K562 (cell line): ENCODE results near the gene BHLHE40. TPM values are rescaled to one million over a fixed set of nuclear protein-coding genes. Genes with fewer than 3 reads are reported as not detected.
A peak's percentile ranks its signal among the peaks of the same experiment; 100 is the strongest.

ENCODE experiments used
- ARID1B ChIP-seq: fragments of 450-650 bp; IDR thresholded peaks from 2 replicates; pipeline ENCODE4 v1.6.1; 2016; ENCODE audit warnings: antibody characterized with exemption, mild to moderate bottlenecking, inconsistent platforms
- ATF2 ChIP-seq: sonication (generic); formaldehyde crosslinking; IDR thresholded peaks from 2 replicates; pipeline ENCODE4 v1.8.1; 2022; ENCODE audit warnings: missing genetic modification reagents
- BRD4 ChIP-seq: fragments of 200-600 bp; sonication (generic); IDR thresholded peaks from 2 replicates; pipeline ENCODE4 v1.6.1; 2017; ENCODE audit warnings: inconsistent platforms
- BRF2 ChIP-seq: IDR thresholded peaks from 3 replicates; pipeline ENCODE4 v1.6.1; 2011; ENCODE audit warnings: borderline replicate concordance, mild to moderate bottlenecking; ENCODE audit not compliant: insufficient read length, insufficient read depth
- ERF ChIP-seq: fragments of 450-650 bp; formaldehyde crosslinking; IDR thresholded peaks from 2 replicates; pipeline ENCODE4 v1.4.0; 2020; ENCODE audit warnings: mild to moderate bottlenecking, mixed read lengths
- ETV6 ChIP-seq, 3 experiments: fragments of 150-350 bp in 1 of 3; sonication (generic) in 1 of 3; formaldehyde crosslinking in 1 of 3; IDR thresholded peaks; 2 replicates each; pipeline versions ENCODE4 v1.6.1 to v1.8.0; 2014 to 2022; ENCODE audit warnings: borderline replicate concordance in 2 of 3, low read depth in 2 of 3, antibody characterized with exemption in 1 of 3, low read length in 1 of 3, mild to moderate bottlenecking in 1 of 3, missing genetic modification reagents in 1 of 3
- FOXK2 ChIP-seq, 2 experiments: fragments of 450-650 bp; IDR thresholded peaks in 1 of 2; conservative IDR thresholded peaks in 1 of 2; 2 replicates each; pipeline ENCODE4 v1.6.1; 2016; ENCODE audit warnings: low read depth in 2 of 2, mild to moderate bottlenecking in 1 of 2
- GTF2A2 ChIP-seq: IDR thresholded peaks from 2 replicates; pipeline ENCODE4 v1.6.1; 2016; ENCODE audit warnings: mild to moderate bottlenecking, missing genetic modification characterization, missing compliant biosample characterization
- JUN ChIP-seq, 2 experiments: sonication (generic) in 1 of 2; formaldehyde crosslinking in 1 of 2; IDR thresholded peaks; 2 replicates each; pipeline versions ENCODE4 v1.6.1 to v1.8.0; 2012 to 2022; ENCODE audit warnings: borderline replicate concordance in 2 of 2, mild to moderate bottlenecking in 2 of 2, improper control_type of control experiment in 1 of 2, low read depth in 1 of 2, low read length in 1 of 2, missing genetic modification reagents in 1 of 2
- MEF2D ChIP-seq: conservative IDR thresholded peaks from 2 replicates; pipeline ENCODE4 v1.6.1; 2016; ENCODE audit warnings: low read depth, missing genetic modification characterization, missing compliant biosample characterization
- PRMT5 ChIP-seq: sonication (generic); formaldehyde crosslinking; IDR thresholded peaks from 2 replicates; pipeline ENCODE4 v1.5.0; 2020; ENCODE audit warnings: missing genetic modification reagents
- SMAD4 ChIP-seq: fragments of 250-450 bp; sonication (Bioruptor Pico); conservative IDR thresholded peaks from 2 replicates; pipeline ENCODE4 v1.8.0; 2021; ENCODE audit warnings: inconsistent platforms, mild to moderate bottlenecking, moderate library complexity
- SNIP1 ChIP-seq: fragments of 450-650 bp; IDR thresholded peaks from 2 replicates; pipeline ENCODE4 v1.7.1; 2017; ENCODE audit warnings: low read depth, mild to moderate bottlenecking
- STAT5A ChIP-seq: IDR thresholded peaks from 2 replicates; pipeline ENCODE4 v1.6.1; 2012; ENCODE audit warnings: low read length, inconsistent platforms, borderline replicate concordance
- TSHZ1 ChIP-seq: fragments of 250-450 bp; sonication (Bioruptor Pico); IDR thresholded peaks from 2 replicates; pipeline ENCODE4 v1.4.0; 2020; ENCODE audit warnings: mild to moderate bottlenecking, moderate library complexity
- ZBTB2 ChIP-seq: fragments of 450-650 bp; IDR thresholded peaks from 2 replicates; pipeline ENCODE4 v1.6.1; 2016; ENCODE audit warnings: antibody characterized with exemption
- ZNF589 ChIP-seq: fragments of 200-800 bp; sonication (Bioruptor generic); IDR thresholded peaks from 2 replicates; pipeline ENCODE4 v1.6.1; 2016; ENCODE audit warnings: low read depth, missing genetic modification characterization, missing compliant biosample characterization
- ZSCAN32 ChIP-seq: fragments of 450-650 bp; formaldehyde crosslinking; IDR thresholded peaks from 2 replicates; pipeline ENCODE4 v1.4.0; 2020; ENCODE audit warnings: mild to moderate bottlenecking, moderate library complexity
- polyA plus RNA-seq, 8 experiments: library from polyadenylated mRNA; depleted of rRNA in 4 of 8; stranded (reverse) in 5 of 8; unstranded in 3 of 8; fragments of >200 nt; fragmentation: Nextera tagmentation in 2 of 8; fragmentation: Illumina TruSeq in 1 of 8; extraction: Ambion mirVana in 2 of 8; extraction: Trizol in 1 of 8; gene quantifications; 2 replicates each; pipeline versions ENCODE4 v1.2.1 to v1.2.3, GENCODE V29; 2011 to 2014; ENCODE audit warnings: inconsistent platforms in 1 of 8, missing spikeins in 1 of 8
- total RNA-seq, 7 experiments: library from RNA; depleted of rRNA in 6 of 7; stranded (reverse); fragments of >200 nt in 6 of 7; fragmentation: Illumina TruSeq in 2 of 7; extraction: Trizol in 2 of 7; gene quantifications; 2 replicates each; pipeline versions ENCODE4 v1.2.1 to v1.2.3, GENCODE V29; 2011 to 2021; ENCODE audit warnings: low replicate concordance in 1 of 7
- TF ChIP-seq, protein P1 (sequence below): fragments of 250-450 bp; sonication (Bioruptor Pico); IDR thresholded peaks from 2 replicates; pipeline ENCODE4 v1.5.0; 2021

The BHLHE40 gene
- total and polyA plus RNA-seq, 9 of the 15 experiments (the other 6 are each of a cell fraction or from before 2014, with no cell fraction given), result 12.0 to 83.9 (median 31.4) TPM

GRCh38 chr3:4996771-4997291, 17.6 kb downstream of the BHLHE40 start (continued):
- TF ChIP-seq ATF2 (CRISPR knock-in tag), result no peak
- TF ChIP-seq PRMT5 (CRISPR knock-in tag), result no peak
- TF ChIP-seq GTF2A2 (tag), result no peak
- 0 out of 2 replicates have a peak, but pooled peaks have one; percentile 14 for TF ChIP-seq ZBTB2
- TF ChIP-seq ERF (CRISPR knock-in tag), result peak; percentile 82
- peak; percentile 17; the same call in 1 of the 2 replicates for TF ChIP-seq ZNF589 (CRISPR knock-in tag)
- TF ChIP-seq SNIP1, result no peak
- no peak for TF ChIP-seq ETV6 (IDR thresholded peaks at IDR 0.05; ENCODE audit: borderline replicate concordance in 1 of 2, low read depth in 2 of 2, low read length in 1 of 2)
- no peak for TF ChIP-seq ETV6 (CRISPR knock-in tag; IDR thresholded peaks at IDR 0.05; ENCODE audit: borderline replicate concordance)
- 0 out of 2 replicates have a peak, but pooled peaks have one; percentile 25 for TF ChIP-seq ARID1B
- no peak for TF ChIP-seq BRF2
- no peak for TF ChIP-seq ZSCAN32 (CRISPR knock-in tag)
- TF ChIP-seq BRD4, result no peak
- no peak for TF ChIP-seq JUN (IDR thresholded peaks at IDR 0.05; ENCODE audit: borderline replicate concordance, low read depth, low read length)
- TF ChIP-seq JUN (CRISPR knock-in tag; IDR thresholded peaks at IDR 0.05; ENCODE audit: borderline replicate concordance), result no peak
- TF ChIP-seq, protein P1, sequence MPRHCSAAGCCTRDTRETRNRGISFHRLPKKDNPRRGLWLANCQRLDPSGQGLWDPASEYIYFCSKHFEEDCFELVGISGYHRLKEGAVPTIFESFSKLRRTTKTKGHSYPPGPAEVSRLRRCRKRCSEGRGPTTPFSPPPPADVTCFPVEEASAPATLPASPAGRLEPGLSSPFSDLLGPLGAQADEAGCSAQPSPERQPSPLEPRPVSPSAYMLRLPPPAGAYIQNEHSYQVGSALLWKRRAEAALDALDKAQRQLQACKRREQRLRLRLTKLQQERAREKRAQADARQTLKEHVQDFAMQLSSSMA (CRISPR knock-in tag), result no peak
- TF ChIP-seq SMAD4 (CRISPR knock-in tag), result peak; percentile 46
- 0 out of 2 replicates have a peak, but pooled peaks have one; percentile 47 for TF ChIP-seq MEF2D (tag)
- TF ChIP-seq FOXK2 (conservative IDR thresholded peaks at IDR 0.05 in 1 of 2, IDR thresholded peaks at IDR 0.05 in 1 of 2; ENCODE audit: low read depth in 2 of 2), result 0 out of 4 replicates have a peak, but pooled peaks have one; percentile 17 to 36
- no peak for TF ChIP-seq TSHZ1 (CRISPR knock-in tag)
- no peak for TF ChIP-seq STAT5A
